ENCODE results near the gene KLK2. TPM values are rescaled to one million over a fixed set of nuclear protein-coding genes. Genes with fewer than 3 reads are reported as not detected.

KLK2 gene
- total RNA-seq, 2 donors from 2014 or later = not detected

- H3K27me3 Mint-ChIP-seq = peaks cover 15% of the 10 kb centered on the region
- H3K27ac Mint-ChIP-seq = no peak overlapping the region
Observed at GRCh38 chr19:50909240-50910070, 36.2 kb downstream of the KLK2 start.

GRCh38 chr19:50910722-50911121 is 37.5 kb downstream of the KLK2 start:
- ATAC-seq (no peak), DNase-seq (no peak)
- Mint-ChIP-seq H3K4me3 (no peak overlapping the region), H3K27me3 (peaks cover 5% of the 10 kb centered on the region), H3K27ac (no peak overlapping the region), H3K36me3 (ENCODE audit: low read depth) (peaks cover 10% of the 10 kb centered on the region), H3K4me1 (peaks cover 13% of the 10 kb centered on the region)
- no peaks in the 10 kb centered on the region for H3K9me3 ChIP-seq (ENCODE audit: control insufficient read depth, low read length, poor library complexity, severe bottlenecking)

More at GRCh38 chr19:50909240-50910070, 36.2 kb downstream of the KLK2 start:
- no peaks in the 10 kb centered on the region for H3K9me3 ChIP-seq (ENCODE audit: control insufficient read depth, low read length, poor library complexity, severe bottlenecking)
- Mint-ChIP-seq H3K36me3 (ENCODE audit: low read depth) (peaks cover 10% of the 10 kb centered on the region), H3K4me1 (peaks cover 13% of the 10 kb centered on the region), H3K4me3 (peak overlapping the region; percentile 25)
- no peak for DNase-seq
- ATAC-seq = peak; percentile 33

GRCh38 chr19:50911206-50912101 is 38.2 kb downstream of the KLK2 start, which contains the start of gene KLK4:
KLK4 (minus strand) TSS chr19:50911395; CDS start chr19:50910738, 657 bp downstream.
- no peaks in the 10 kb centered on the region for H3K9me3 ChIP-seq (ENCODE audit: control insufficient read depth, low read length, poor library complexity, severe bottlenecking)
- ATAC-seq (no peak), DNase-seq (no peak)
- H3K4me3 Mint-ChIP-seq = no peak within 1 kb of the TSS
- H3K27me3 Mint-ChIP-seq = peaks cover 4% of the 10 kb centered on the region
- peaks cover 10% of the 10 kb centered on the region for H3K36me3 Mint-ChIP-seq (ENCODE audit: low read depth)
- H3K4me1 Mint-ChIP-seq = peaks cover 12% of the 10 kb centered on the region
- no peak within 1 kb of the TSS for H3K27ac Mint-ChIP-seq

GRCh38 chr19:50912102-50912599 is 38.9 kb downstream of the KLK2 start:
- Mint-ChIP-seq H3K36me3 (ENCODE audit: low read depth) (peaks cover 11% of the 10 kb centered on the region), H3K27ac (no peak overlapping the region)
- no peak for ATAC-seq

GRCh38 chr19:50912727-50913716 is 39.8 kb downstream of the KLK2 start:
- no peaks in the 10 kb centered on the region for H3K9me3 ChIP-seq (ENCODE audit: control insufficient read depth, low read length, poor library complexity, severe bottlenecking)
- DNase-seq (no peak), ATAC-seq (no peak)
- peaks cover 4% of the 10 kb centered on the region for H3K27me3 Mint-ChIP-seq
- H3K4me1 Mint-ChIP-seq = peaks cover 12% of the 10 kb centered on the region
- peaks cover 9% of the 10 kb centered on the region for H3K36me3 Mint-ChIP-seq (ENCODE audit: low read depth)
- no peak overlapping the region for H3K27ac Mint-ChIP-seq
- H3K4me3 Mint-ChIP-seq = no peak overlapping the region

More at GRCh38 chr19:50912102-50912599, 38.9 kb downstream of the KLK2 start:
- no peak for DNase-seq
- peaks cover 12% of the 10 kb centered on the region for H3K4me1 Mint-ChIP-seq
- no peak overlapping the region for H3K4me3 Mint-ChIP-seq
- H3K9me3 ChIP-seq (ENCODE audit: control insufficient read depth, low read length, poor library complexity, severe bottlenecking) = no peaks in the 10 kb centered on the region
- H3K27me3 Mint-ChIP-seq = peaks cover 4% of the 10 kb centered on the region

GRCh38 chr19:50916069-50916468 is 42.8 kb downstream of the KLK2 start:
- Mint-ChIP-seq H3K27me3 (peaks cover 25% of the 10 kb centered on the region), H3K4me1 (peaks cover 3% of the 10 kb centered on the region), H3K4me3 (no peak overlapping the region), H3K36me3 (ENCODE audit: low read depth) (peaks cover 5% of the 10 kb centered on the region), H3K27ac (no peak overlapping the region)
- DNase-seq (no peak), ATAC-seq (no peak)
- no peaks in the 10 kb centered on the region for H3K9me3 ChIP-seq (ENCODE audit: control insufficient read depth, low read length, poor library complexity, severe bottlenecking)

- peak; percentile 18 for ATAC-seq
Observed at GRCh38 chr19:50921426-50922316, 48.4 kb downstream of the KLK2 start.

GRCh38 chr19:50922317-50922853 is 49.1 kb downstream of the KLK2 start:
- H3K4me3 Mint-ChIP-seq = no peak overlapping the region
- no peak overlapping the region for H3K27ac Mint-ChIP-seq
- peaks cover 47% of the 10 kb centered on the region for H3K27me3 Mint-ChIP-seq
- no peaks in the 10 kb centered on the region for H3K9me3 ChIP-seq (ENCODE audit: control insufficient read depth, low read length, poor library complexity, severe bottlenecking)
- no peaks in the 10 kb centered on the region for H3K36me3 Mint-ChIP-seq (ENCODE audit: low read depth)
- H3K4me1 Mint-ChIP-seq = peaks cover 8% of the 10 kb centered on the region
- ATAC-seq = peak; percentile 94
- peak; percentile 47 to 67 (median 53) for DNase-seq

More at GRCh38 chr19:50921426-50922316, 48.4 kb downstream of the KLK2 start:
- H3K9me3 ChIP-seq (ENCODE audit: control insufficient read depth, low read length, poor library complexity, severe bottlenecking) = no peaks in the 10 kb centered on the region
- H3K36me3 Mint-ChIP-seq (ENCODE audit: low read depth) = peaks cover 3% of the 10 kb centered on the region
- no peak for DNase-seq
- H3K27me3 Mint-ChIP-seq = peaks cover 42% of the 10 kb centered on the region
- peak overlapping the region; percentile 29 for H3K27ac Mint-ChIP-seq
- no peak overlapping the region for H3K4me3 Mint-ChIP-seq
- peaks cover 8% of the 10 kb centered on the region for H3K4me1 Mint-ChIP-seq

GRCh38 chr19:50924586-50924985 is 51.3 kb downstream of the KLK2 start:
- H3K27ac Mint-ChIP-seq = no peak overlapping the region

GRCh38 chr19:50925734-50926133 is 52.5 kb downstream of the KLK2 start:
- ATAC-seq (no peak), DNase-seq (no peak)
- Mint-ChIP-seq H3K4me1 (peaks cover 12% of the 10 kb centered on the region), H3K4me3 (no peak overlapping the region), H3K27ac (no peak overlapping the region), H3K36me3 (ENCODE audit: low read depth) (no peaks in the 10 kb centered on the region), H3K27me3 (peaks cover 47% of the 10 kb centered on the region)
- H3K9me3 ChIP-seq (ENCODE audit: control insufficient read depth, low read length, poor library complexity, severe bottlenecking) = no peaks in the 10 kb centered on the region

More at GRCh38 chr19:50924586-50924985, 51.3 kb downstream of the KLK2 start:
- H3K9me3 ChIP-seq (ENCODE audit: control insufficient read depth, low read length, poor library complexity, severe bottlenecking) = no peaks in the 10 kb centered on the region
- no peak overlapping the region for H3K4me3 Mint-ChIP-seq
- H3K4me1 Mint-ChIP-seq = peaks cover 8% of the 10 kb centered on the region
- H3K36me3 Mint-ChIP-seq (ENCODE audit: low read depth) = no peaks in the 10 kb centered on the region
- no peak for ATAC-seq
- H3K27me3 Mint-ChIP-seq = peaks cover 48% of the 10 kb centered on the region
- no peak for DNase-seq

GRCh38 chr19:50926144-50926543 is 52.9 kb downstream of the KLK2 start:
- H3K4me3 Mint-ChIP-seq = no peak overlapping the region
- H3K4me1 Mint-ChIP-seq = peaks cover 15% of the 10 kb centered on the region
- H3K27me3 Mint-ChIP-seq = peaks cover 50% of the 10 kb centered on the region
- ATAC-seq (no peak), DNase-seq (no peak)
- H3K27ac Mint-ChIP-seq = no peak overlapping the region
- H3K36me3 Mint-ChIP-seq (ENCODE audit: low read depth) = no peaks in the 10 kb centered on the region
- no peaks in the 10 kb centered on the region for H3K9me3 ChIP-seq (ENCODE audit: control insufficient read depth, low read length, poor library complexity, severe bottlenecking)
